NCI-H2029 treated with DMSO at 0.1 percent for 48 hours (cell line): ENCODE measurements around the gene KDM6B.
"Not testable (repeated sequence)": the region's sequence is repeated elsewhere in the genome, so short reads cannot be mapped to it uniquely, and the experiment has no call there.

Experiments
- DNase-seq: peaks from one replicate; lab custom pipeline; 2025; lab: John Stamatoyannopoulos, UW

Gene KDM6B, protein sequence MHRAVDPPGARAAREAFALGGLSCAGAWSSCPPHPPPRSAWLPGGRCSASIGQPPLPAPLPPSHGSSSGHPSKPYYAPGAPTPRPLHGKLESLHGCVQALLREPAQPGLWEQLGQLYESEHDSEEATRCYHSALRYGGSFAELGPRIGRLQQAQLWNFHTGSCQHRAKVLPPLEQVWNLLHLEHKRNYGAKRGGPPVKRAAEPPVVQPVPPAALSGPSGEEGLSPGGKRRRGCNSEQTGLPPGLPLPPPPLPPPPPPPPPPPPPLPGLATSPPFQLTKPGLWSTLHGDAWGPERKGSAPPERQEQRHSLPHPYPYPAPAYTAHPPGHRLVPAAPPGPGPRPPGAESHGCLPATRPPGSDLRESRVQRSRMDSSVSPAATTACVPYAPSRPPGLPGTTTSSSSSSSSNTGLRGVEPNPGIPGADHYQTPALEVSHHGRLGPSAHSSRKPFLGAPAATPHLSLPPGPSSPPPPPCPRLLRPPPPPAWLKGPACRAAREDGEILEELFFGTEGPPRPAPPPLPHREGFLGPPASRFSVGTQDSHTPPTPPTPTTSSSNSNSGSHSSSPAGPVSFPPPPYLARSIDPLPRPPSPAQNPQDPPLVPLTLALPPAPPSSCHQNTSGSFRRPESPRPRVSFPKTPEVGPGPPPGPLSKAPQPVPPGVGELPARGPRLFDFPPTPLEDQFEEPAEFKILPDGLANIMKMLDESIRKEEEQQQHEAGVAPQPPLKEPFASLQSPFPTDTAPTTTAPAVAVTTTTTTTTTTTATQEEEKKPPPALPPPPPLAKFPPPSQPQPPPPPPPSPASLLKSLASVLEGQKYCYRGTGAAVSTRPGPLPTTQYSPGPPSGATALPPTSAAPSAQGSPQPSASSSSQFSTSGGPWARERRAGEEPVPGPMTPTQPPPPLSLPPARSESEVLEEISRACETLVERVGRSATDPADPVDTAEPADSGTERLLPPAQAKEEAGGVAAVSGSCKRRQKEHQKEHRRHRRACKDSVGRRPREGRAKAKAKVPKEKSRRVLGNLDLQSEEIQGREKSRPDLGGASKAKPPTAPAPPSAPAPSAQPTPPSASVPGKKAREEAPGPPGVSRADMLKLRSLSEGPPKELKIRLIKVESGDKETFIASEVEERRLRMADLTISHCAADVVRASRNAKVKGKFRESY (N-terminal part only)

DNA sequence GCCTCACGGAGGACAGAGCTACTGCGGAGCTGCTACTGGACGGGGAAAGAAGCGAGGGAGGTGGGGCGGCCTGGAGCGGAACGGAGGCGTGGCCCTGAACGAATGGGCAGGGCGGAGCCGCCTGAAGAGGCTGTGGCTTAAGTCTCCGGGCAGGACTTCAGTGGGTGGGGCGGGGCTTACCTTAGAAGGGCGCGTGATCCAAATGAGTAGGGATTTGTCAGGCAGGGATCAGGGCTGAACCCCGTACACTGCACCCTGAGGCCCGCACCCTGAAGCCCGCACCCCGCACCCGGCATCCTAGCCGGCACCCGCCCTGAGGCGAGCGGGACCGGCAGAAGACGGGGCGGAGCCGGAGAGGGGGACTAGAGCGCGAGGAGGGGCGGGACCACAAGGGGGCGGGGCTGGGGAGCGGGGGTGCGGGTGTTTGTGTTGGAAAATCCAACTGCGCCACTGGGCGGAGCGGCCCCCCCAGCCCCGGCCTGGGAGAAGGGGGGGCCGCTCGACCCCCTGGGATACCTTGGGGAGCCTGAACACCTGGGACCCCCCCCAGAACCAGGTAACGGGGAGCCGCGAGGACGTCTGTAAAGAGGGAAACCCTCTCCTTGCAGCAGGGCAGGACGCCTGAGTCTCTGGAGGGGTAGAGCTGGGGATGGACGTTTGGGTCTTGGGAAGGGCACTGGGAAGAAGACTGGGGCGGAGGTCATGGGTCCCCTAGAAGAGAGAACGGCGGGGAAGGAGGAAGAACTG is at the start of gene KDM6B:
Gene KDM6B, plus strand, starts transcription at position 423 of the 747 bp plus-strand sequence. CDS start 11,338 bp downstream, outside the sequence.
- peak; percentile 44 for DNase-seq

DNA sequence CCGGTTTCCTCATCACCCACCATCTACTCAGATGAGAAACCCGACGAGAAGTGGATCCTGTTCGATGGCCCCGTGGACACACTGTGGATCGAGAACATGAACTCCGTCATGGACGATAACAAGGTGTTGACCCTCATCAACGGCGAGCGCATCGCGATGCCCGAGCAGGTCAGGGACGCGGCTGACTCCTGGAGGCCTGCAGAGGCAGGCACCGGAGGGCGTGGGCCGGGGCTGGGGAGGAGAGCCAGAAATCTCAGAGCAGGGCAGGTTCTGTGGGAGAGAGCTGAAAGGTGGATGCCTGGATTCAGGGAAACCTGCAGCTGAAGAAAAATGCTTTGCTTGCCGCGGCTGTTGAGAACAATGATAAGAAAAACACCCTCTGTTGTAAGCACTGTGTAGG is 47.2 kb upstream of the KDM6B start:
- no peak for DNase-seq

DNA sequence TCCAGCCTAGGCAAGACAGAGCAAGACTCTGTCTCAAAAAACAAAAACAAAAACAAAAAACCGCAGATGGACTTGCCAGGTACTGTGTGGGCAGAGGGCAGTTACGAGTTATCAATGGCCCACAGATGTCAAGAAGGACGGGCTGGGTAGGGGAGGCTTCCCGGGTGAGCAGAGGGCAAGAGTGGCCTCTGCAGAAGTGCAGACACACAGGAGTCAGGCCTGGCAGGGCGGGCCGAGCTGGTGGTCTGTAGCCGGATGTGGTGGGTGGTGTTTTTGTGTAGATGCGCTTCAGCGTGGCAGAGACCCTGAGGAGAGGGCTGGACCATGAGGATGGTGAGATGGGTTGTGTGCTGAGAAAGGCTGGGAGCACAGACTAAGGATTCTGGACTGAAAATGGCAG is 44.9 kb upstream of the KDM6B start:
- no peak for DNase-seq

DNA sequence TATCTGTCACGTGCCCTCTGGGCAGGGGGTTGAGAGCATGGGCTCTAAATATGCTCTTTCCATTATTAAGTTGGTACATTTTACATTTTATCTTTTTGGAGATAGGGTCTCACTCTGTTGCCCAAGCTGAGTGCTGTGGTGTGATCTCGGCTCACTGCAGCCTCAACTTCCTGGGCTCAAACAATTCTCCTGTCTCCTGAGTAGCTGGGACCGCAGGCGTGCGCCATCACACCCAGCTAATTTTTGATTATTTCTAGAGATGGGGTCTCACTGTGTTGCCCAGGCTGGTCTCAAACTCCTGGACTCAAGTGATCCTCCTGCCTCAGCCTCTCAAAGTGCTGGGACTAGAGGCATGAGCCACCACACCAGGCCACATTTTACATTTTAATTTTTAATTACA is 43.9 kb upstream of the KDM6B start:
- no peak for DNase-seq

DNA sequence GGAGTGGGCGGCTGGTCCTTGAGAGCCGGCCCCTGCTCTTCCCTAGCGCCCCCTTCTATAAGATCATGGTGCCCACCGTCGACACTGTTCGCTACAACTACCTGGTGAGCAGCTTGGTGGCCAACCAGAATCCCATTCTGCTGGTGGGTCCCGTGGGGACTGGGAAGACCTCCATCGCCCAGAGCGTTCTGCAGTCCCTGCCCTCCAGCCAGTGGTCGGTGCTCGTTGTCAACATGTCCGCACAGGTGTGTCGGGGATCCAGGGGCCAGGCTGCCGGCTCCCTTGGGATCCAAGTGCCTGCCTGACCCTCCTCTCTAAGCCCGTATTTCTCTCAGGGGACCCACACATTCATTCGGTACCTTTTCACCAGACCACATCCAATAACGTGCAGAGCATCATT is 41.4 kb upstream of the KDM6B start:
- no peak for DNase-seq

DNA sequence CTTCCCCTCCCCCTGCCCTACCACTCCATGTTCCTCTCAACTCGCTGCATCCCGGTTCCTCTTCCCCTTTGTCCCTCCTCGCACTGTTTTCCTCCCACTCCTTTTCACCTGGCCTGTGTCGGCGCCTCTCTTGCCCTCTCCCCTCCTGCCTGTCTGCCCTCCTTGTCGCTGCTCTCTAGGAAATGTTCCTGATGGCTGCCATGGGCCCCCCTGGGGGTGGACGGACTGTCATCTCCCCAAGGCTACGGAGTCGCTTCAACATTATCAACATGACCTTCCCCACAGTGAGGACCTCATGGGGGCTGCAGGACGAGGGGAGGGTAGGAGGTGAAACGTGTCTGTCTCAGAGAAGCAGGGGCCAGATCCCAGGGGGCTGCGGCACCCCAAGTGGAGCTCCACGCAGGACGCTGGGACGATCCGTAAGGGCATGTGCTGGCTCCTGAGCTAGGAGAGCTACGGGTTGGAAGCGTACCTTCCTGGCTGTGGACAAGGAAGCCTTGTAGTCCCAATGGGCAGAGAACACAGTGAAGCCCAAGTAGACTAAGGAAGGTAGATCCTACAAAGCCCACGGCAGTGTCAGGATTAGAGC is 39.8 kb upstream of the KDM6B start:
- no peak for DNase-seq

DNA sequence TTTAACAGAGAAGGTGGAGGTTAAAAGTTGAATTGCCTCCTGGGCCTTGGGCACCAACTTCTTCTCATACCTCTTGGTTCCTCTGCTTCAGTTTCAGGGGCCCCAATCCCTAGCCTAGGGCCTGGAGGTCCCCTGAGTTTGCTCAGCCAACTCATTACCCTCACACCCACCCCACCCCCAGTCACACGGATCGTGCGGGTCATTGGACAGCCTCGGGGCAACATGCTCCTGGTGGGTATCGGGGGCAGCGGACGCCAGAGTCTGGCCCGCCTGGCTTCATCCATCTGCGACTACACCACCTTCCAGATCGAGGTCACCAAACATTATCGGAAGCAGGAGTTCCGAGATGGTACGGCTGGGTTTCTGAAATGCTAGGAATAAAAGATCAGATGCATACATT is 36.0 kb upstream of the KDM6B start:
- no peak for DNase-seq

DNA sequence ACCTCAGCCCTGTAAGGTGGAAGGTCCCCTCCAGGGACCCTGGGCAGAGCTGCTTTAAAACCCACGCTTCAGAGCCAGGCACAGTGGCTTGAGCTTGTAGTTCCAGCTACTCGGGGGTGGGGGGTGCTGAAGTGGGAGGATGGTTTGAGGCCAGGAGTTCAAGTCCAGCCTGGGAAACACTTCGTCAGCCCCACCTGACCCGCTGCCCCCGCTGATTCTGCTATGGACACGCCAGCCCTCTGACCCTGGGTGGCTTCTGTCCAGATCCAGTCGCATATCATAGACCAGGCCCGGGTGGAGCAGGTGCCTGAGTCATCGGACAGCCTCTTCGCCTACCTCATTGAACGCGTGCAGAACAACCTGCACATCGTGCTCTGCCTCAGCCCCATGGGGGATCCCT is 35.2 kb upstream of the KDM6B start:
- DNase-seq, result no peak

DNA sequence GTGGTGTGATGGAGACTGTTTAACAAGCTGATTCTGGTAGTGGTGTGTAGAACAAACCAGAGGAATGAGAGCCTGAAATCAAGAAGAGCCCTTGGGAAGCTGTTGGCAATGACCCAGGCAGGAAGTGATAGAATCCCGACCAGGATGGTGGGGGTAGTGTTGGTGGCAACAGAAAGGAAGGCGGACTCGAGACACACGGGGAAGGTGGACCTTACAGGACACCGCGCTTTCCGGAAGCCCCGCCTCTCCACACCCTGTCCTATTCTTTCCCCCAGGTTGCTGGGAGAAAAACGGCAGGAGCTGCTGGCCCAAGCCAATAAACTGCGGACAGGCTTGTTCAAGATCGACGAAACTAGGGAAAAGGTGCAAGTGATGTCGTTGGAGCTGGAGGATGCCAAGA is 30.0 kb upstream of the KDM6B start:
- DNase-seq, result peak; percentile 45

DNA sequence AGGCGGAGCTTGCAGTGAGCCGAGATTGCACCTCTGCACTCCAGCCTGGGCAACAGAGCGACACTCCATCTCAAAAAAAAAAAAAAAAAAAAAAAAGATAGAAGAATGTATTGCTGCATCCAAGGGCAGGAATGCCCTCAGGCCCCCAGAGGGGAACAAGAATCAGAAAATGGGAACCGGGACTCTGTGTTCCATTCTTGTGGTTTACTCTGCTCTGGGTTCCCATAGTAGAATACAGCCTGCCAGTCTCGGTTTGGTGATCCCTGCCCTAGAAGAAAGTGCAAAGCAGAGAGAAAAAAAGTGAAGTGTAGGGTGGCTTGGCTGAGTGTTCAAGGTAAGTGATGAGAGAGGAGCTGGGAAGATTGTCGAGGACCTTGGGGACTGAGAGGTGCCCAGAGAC is 27.4 kb upstream of the KDM6B start:
- DNase-seq, result no peak

DNA sequence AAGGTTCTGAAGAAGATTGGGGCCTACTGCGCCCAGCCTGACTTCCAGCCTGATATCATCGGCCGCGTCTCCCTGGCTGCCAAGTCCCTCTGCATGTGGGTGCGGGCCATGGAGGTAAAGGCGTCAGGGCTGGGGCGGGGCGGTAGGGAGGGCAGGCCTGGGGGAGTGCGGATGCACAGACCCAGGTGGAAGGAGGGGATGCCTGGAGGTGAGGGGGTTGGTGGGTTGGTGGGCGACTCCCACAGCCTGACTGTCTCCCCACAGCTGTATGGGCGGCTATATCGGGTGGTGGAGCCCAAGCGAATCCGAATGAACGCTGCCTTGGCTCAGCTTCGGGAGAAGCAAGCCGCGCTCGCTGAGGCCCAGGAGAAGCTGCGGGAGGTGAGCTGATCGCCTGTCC is 26.8 kb upstream of the KDM6B start:
- DNase-seq, result no peak

DNA sequence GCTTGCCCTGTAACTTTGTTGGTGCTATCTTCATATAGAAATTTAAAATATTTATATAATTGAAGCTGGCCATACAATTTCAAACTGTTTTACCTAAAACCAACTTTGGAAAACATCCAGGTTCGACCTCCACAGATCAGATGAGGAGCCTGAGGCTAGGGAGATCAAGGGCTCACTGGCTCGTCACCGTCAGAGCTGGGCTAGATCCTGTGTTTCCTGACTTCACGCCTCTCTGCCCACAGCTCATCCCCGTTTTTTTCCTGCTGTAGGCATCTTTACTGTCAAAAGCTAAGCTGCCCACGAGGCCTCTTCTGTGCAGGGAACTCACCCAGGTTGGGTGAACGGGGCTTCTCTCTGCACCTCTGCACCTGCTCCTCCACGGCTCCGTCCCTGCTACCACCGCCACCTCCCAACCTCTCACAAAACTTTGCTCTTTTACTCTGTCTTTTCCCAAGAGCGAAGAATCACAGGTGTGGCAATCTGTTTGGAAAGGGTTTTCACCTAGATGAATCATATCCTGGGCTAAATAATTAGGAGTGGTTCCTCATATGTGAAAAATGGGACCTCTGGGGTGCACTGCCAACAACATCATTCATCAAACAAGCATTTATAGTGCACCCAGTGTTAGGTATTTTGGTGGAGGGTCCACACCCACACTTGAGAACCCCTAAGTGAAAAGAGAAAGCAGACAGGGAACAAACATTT is 24.8 kb upstream of the KDM6B start:
- no peak for DNase-seq

DNA sequence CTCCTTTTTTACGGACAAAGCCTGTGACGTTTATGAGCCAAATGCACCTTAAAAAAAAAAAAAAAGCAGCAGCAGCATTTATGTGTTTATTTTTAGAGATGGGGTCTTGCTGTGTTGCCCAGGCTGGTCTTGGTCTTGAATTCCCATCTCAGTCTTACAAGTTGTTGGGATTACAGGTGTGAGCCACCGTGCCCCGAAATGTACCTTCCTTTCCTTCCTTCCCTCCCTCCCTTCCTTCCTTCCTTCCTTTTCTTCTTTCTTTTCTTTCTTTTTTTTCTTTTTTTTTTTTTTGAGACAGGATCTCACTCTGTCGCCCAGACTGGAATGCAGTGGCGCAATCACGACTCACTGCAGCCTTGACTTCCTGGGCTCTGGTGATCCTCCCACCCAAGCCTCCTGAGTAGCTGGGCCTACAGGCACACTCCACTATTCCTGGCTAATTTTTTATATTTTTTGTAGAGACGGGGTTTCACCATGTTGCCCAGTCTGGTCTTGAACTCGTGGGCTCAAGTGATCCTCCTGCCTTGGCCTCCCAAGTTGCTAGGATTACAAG is 24.1 kb upstream of the KDM6B start:
- not testable (repeated sequence) for DNase-seq

DNA sequence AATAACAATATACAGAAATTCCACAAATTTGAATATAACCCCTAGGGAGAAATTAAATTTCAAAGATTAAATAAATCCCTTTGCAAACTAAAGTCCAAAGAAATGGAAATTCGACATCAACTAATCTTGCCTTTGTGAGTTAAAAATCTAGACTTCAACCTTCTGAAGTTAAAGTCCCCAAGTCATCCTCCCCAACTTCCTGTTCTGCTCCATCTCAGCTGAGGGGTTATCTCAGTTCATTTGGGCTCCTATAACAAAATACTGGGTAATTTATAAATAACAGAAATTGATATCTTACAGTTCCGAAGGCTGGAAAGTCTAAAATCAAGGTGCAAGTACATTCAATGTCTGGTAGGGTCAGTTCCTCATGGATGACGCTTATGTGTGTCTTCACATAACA is 22.8 kb upstream of the KDM6B start:
- DNase-seq, result no peak

DNA sequence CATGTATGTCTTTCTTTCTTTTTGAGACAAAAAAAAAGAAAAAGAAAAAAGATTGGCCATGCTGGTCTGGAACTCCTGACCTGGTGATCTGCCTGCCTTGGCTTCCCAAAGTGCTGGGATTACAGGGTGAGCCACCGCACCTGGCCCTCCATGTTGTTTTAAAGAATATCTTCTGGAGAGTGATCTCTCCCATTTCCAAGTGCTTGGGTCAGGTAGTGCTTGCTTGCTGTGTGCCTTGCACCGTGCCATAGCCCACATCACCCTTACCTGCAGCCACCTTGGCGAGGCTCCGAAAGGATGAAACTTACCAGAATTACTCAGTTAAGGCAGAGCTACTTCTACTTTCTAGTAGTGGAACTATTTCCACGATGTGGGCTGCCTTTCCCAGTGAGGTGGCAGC is 19.0 kb upstream of the KDM6B start:
- no peak for DNase-seq

DNA sequence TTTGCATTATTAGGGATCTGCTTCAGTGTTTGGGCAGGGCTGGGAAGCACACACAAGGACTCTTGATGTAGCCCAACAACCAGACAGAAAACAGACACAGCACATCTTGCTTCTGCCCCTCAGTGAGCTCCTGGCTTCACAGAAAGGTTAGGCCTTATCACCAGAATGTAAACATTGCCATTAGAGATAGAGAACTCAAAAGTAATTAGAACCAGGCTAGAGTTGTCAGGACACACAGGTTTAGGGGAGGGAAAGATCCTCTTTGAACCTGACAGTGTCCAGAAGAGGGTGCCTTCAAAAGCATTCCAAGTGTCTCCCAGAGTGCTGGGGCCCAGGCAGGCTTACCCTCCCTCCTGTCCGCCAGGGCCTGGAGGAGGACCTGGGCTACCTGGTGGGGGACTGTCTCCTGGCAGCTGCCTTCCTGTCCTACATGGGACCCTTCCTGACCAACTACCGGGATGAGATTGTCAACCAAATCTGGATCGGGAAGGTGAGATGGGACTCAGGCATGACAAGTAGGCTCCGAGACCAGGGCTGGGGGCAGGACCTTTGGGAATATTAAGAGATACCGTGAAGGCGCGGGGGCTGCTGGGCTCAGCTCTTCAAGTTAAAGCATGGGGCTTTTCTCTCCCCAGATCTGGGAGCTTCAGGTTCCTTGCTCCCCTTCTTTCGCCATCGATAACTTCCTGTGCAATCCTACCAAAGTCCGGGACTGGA is 16.9 kb upstream of the KDM6B start:
- DNase-seq, result no peak

DNA sequence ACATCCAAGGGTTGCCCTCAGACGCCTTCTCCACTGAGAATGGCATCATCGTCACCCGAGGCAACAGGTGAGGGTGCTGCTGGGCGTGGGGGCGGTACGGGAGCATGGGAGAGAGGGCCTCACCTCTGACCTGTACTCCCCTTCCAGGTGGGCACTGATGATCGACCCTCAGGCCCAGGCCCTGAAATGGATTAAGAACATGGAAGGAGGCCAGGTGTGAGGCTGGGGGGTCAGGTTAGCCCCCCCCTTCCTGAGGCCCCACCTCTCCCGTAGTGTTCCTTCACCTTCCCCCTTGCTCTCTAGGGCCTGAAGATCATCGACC is 16.4 kb upstream of the KDM6B start:
- DNase-seq, result no peak

DNA sequence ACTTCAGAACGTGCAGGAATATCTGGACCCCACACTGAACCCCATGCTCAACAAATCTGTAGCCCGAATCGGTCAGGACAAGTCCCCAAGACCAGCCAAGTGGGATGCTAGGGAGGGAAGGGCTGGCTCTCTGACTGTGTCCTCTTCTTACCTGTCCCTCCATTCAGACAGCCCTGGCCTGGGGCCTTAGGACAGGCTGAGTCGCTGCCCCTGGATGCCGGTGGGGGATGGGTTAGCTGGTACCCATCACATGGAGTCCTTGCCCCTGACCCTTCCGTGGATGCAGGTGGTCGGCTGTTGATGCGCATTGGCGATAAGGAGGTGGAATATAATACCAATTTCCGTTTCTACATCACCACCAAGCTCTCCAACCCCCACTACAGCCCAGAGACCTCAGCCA is 16.0 kb upstream of the KDM6B start:
- DNase-seq, result no peak

DNA sequence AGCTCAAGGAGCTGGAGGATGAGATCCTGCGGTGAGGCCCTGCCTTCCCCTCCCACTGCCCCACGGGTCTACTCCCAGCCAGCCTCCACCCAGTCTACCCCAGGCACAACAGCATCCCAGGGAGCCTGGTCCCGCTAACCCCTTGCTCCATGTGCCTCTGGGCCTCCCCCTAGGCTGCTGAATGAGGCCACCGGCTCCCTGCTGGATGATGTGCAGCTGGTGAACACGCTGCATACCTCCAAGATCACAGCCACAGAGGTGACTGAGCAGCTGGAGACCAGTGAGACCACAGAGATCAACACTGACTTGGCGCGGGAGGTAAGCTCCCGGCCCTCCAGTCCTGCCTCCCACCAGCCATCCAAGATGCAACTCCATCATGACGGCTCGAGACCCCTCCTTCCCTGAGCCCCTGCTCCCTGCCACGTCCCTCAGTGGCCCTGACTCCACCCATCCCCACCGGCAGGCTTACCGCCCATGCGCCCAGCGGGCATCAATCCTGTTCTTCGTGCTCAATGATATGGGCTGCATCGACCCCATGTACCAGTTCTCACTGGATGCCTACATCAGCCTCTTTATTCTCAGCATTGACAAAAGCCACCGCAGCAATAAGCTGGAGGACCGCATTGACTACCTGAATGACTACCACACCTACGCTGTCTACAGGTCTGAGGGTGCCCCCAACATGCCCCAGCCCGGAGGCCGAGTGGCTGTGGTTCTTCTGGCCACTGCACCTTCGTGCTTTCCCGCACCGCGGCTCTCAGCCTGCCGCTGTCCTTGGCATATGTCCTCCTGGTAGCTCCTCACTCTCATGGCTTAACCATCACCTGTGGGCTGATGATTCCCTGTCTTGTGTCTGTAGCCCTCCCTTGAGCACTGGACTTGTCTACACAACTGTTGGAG is 15.0 kb upstream of the KDM6B start:
- DNase-seq, result no peak
